Pancreas (tissue), 10 donors: ENCODE results near the gene CYP4F22. TPM values are rescaled to one million over a fixed set of nuclear protein-coding genes. Genes with fewer than 3 reads are reported as not detected.
A peak's percentile ranks its signal among the peaks of the same experiment; 100 is the strongest.

Source experiments
- ATAC-seq, 4 donors: fragments of 200-7000 bp; cut with Tn5 transposase; one replicate each; pipeline versions ENCODE4 v1.8.0 to v1.9.1; 2020; ENCODE audit warnings: mild to moderate bottlenecking in 4 of 4, moderate library complexity in 4 of 4
- DNase-seq, 6 donors: peaks; one replicate each; pipeline ENCODE4 v3.0.0-alpha.2; 2020
- FAIRE-seq: peaks from 2 replicates; lab custom pipeline; 2012; peaks lifted over from hg19 to GRCh38; lab: Jason Lieb, UNC
- H3K27ac ChIP-seq, 4 donors: fragments of 200-600 bp; sonication (generic); 1 replicate in 3 of 4; 2 replicates in 1 of 4; pipeline versions ENCODE4 v1.5.0 to v1.8.0; 2020
- H3K27me3 ChIP-seq, 4 donors: fragments of 200-600 bp; one replicate each; pipeline ENCODE4 v1.8.0; 2021
- H3K36me3 ChIP-seq, 3 donors: fragments of 200-600 bp; sonication (generic) in 1 of 3; one replicate each; pipeline versions ENCODE4 v1.5.0 to v1.8.0; 2020 to 2021
- H3K4me1 ChIP-seq, 3 donors: fragments of 200-600 bp; one replicate each; pipeline ENCODE4 v1.8.0; 2021
- H3K4me3 ChIP-seq, 4 donors: fragments of 200-600 bp; sonication (generic) in 2 of 4; one replicate each; pipeline versions ENCODE4 v1.5.0 to v1.8.0; 2020 to 2021
- H3K9me3 ChIP-seq, 4 donors: fragments of 200-600 bp; one replicate each; pipeline ENCODE4 v1.8.0; 2021
- WGBS, 2 donors: extraction: QIAGEN DNeasy Blood & Tissue Kit; methylation state at CpG; one replicate each; pipeline ENCODE4 v1.1.7; 2013; 5-methylcytosine and 5-hydroxymethylcytosine counted together
- intact Hi-C, 3 donors: fragments of 100-400 bp; cut with DNase I; formaldehyde crosslinking; loops; one replicate each; pipeline versions ENCODE4 v1.11.1 to v1.14.2; 2022
- polyA plus RNA-seq, 2 donors: library from polyadenylated mRNA; stranded (reverse); fragments of 200-250 nt; gene quantifications; one replicate each; pipeline ENCODE4 v1.2.3, GENCODE V29; 2013
- total RNA-seq, 6 donors: library from RNA; stranded (reverse); fragmentation: NEBNext Ultra II Directional in 4 of 6; extraction: Animal tissue kit (Norgen Biotek cat#: 25700) in 4 of 6; gene quantifications; one replicate each; pipeline versions ENCODE4 v1.2.1 to v1.2.4, GENCODE V29; 2021 to 2023
- TF ChIP-seq, protein P1 (sequence below), 4 donors: fragments of 200-600 bp; sonication (generic) in 3 of 4; IDR thresholded peaks; one replicate each; pipeline versions ENCODE4 v1.5.0 to v1.8.0; 2021; ENCODE audit warnings: antibody characterized with exemption in 4 of 4
- donor health status: healthy with polysubstance abuse.
- donor health status: DM: no; HTN: no; CAD: no; lungs with moderate emphysema.
- donor health status: DM: no; HTN: no; CAD: no.
- donor health status: control.
- donor health status: control.
- donor health status: Bipolar disorder and iron deficiency.
- donor health status: DM: yes; HTN: yes; CAD: no.
- donor health status: DM: no; HTN: no; CAD: no.
- donor health status: DM: no; HTN: no; CAD: no.
- donor health status: DM: yes; HTN: yes; CAD: no.

The CYP4F22 gene
- total and polyA plus RNA-seq, 8 donors: 0.06 TPM; not detected in 7

DNA sequence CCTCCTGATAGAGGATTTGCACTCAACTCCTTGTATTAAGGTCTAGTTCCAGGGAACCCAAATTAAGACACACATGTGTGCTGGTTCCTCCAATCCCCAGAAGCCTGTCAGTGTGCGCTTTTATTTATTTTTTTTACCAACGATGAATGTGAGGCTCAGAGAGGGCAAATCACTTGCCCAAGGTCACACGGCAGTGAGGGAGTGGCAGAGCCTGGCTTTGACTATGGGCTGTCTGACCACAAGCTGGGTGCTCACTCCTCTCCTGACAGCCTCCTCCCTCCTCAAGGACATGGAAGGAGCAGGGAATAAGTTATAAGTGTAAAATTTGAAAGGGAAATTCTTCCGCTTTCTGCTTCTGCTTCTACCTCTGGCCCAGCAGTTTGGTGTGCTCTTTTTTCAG is 48.9 kb downstream of the CYP4F22 start:
- DNase-seq: no peak
- Histone ChIP-seq H3K36me3 (no peaks in the 10 kb centered on the region), H3K4me3 (no peak overlapping the region), H3K4me1 (peaks cover 0 to 5% (median 4%) of the 10 kb centered on the region in 3 donors), H3K27ac (no peak overlapping the region), H3K9me3 (no peaks in the 10 kb centered on the region), H3K27me3 (no peaks in the 10 kb centered on the region)
- intact Hi-C loops: loop anchor here in 2 of 3 donors (5.0 to 10.0 kb wide), 3 partner anchors 292 to 380 kb away; no protein-coding TSS in a partner anchor
- TF ChIP-seq, protein P1, sequence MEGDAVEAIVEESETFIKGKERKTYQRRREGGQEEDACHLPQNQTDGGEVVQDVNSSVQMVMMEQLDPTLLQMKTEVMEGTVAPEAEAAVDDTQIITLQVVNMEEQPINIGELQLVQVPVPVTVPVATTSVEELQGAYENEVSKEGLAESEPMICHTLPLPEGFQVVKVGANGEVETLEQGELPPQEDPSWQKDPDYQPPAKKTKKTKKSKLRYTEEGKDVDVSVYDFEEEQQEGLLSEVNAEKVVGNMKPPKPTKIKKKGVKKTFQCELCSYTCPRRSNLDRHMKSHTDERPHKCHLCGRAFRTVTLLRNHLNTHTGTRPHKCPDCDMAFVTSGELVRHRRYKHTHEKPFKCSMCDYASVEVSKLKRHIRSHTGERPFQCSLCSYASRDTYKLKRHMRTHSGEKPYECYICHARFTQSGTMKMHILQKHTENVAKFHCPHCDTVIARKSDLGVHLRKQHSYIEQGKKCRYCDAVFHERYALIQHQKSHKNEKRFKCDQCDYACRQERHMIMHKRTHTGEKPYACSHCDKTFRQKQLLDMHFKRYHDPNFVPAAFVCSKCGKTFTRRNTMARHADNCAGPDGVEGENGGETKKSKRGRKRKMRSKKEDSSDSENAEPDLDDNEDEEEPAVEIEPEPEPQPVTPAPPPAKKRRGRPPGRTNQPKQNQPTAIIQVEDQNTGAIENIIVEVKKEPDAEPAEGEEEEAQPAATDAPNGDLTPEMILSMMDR (IDR thresholded peaks at IDR 0.05): no peak
- no peak for FAIRE-seq
- no peak for ATAC-seq
- 51 to 57% methylated on average over 4 of the region's 4 CpGs for WGBS, 2 donors

DNA sequence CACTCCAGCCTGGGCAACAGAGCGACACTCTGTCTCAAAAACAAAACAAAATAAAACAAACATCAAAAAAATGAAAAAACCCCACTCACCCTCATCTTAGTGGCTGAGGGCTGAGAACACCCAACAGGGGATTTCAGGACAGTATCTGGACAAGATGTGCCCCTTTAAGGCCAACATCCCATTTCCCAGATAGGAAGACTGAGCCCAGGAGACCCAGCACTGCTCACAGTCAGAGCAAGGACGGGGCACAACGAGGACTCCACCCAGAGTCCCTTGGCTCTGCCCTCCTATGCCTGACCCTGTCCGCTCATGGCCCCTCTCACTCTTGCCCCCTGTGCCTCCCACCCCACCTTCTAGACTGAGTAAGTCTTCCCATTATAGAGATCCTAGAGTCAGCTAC is 53.8 kb downstream of the CYP4F22 start:
- Histone ChIP-seq H3K9me3 (no peaks in the 10 kb centered on the region), H3K4me1 (no peaks in the 10 kb centered on the region), H3K4me3 (no peak overlapping the region), H3K27ac (no peak overlapping the region), H3K27me3 (no peaks in the 10 kb centered on the region), H3K36me3 (no peaks in the 10 kb centered on the region)
- TF ChIP-seq, protein P1 (IDR thresholded peaks at IDR 0.05): no peak
- DNase-seq (no peak), FAIRE-seq (no peak), ATAC-seq (no peak)
- intact Hi-C loops: loop anchor here in 2 of 3 donors (5.0 to 10.0 kb wide), 2 partner anchors 385 to 387 kb away; no protein-coding TSS in a partner anchor
- WGBS, 2 donors: 87 to 95% methylated on average over 4 of the region's 4 CpGs

DNA sequence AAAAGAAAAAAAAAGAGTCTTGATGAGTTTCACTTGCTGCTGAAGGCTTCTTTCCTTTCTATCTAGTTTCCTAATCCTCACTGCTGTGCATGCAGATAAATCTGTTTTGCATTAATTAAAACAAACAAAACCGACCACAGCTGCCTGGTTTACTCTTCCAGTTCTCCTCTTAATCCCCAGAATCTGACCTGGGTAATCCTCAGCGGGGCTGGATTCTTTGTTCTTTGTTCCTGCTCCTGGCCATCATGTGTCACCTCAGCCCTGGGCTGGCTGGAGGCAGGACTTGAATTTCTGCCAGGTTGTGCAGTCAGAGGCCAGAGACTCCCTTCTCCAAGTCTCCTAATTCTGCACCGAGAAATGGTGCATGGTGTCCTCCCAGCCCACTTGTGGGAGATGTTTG is 54.5 kb downstream of the CYP4F22 start:
- Histone ChIP-seq H3K27ac (peak overlapping the region in 1 of 4 donors; percentile 4), H3K27me3 (no peaks in the 10 kb centered on the region), H3K4me1 (no peaks in the 10 kb centered on the region), H3K9me3 (no peaks in the 10 kb centered on the region), H3K36me3 (no peaks in the 10 kb centered on the region), H3K4me3 (no peak overlapping the region)
- no peak for FAIRE-seq
- DNase-seq: peak in 1 of 6 donors; percentile 37
- intact Hi-C loops: loop anchor here in 2 of 3 donors (5.0 to 10.0 kb wide), 2 partner anchors 386 to 388 kb away; no protein-coding TSS in a partner anchor
- TF ChIP-seq, protein P1 (IDR thresholded peaks at IDR 0.05): no peak
- 14% methylated on average over 3 of the region's 3 CpGs for WGBS, 2 donors
- peak; percentile 48 to 72 (median 64) for ATAC-seq

DNA sequence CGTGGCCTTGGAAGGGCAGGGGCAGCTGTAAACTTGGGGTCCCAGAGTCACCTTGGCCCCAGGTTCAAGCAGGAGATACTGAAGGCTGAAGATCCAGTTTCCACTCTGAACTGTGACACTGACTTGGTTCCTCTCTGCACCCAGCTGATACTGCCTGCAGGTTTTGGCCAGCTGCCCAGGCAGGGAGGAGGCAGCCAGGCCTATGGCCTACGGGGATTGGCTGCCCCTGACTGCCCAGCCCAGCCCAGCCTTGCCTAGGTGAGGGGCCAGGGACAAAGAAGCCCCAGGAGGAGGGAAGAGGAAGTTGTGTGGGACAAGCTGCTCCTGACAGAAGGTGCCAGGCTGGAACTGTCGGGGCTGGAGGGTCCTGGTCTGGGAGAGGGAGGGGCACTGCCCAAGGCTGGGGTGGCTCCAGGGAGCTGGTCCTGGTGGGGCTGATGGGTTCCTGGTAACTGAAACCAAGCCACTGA is 55.0 kb downstream of the CYP4F22 start:
- Histone ChIP-seq H3K4me1 (no peaks in the 10 kb centered on the region), H3K4me3 (no peak overlapping the region), H3K36me3 (no peaks in the 10 kb centered on the region), H3K9me3 (no peaks in the 10 kb centered on the region), H3K27me3 (no peaks in the 10 kb centered on the region), H3K27ac (peak overlapping the region in 1 of 4 donors; percentile 4)
- ATAC-seq: peak; percentile 61 to 96 (median 88)
- intact Hi-C loops: loop anchor here in 2 of 3 donors (5.0 to 10.0 kb wide), 2 partner anchors 386 to 389 kb away; no protein-coding TSS in a partner anchor
- no peak for FAIRE-seq
- WGBS, 2 donors: 32 to 34% methylated on average over 3 of the region's 3 CpGs
- TF ChIP-seq, protein P1 (IDR thresholded peaks at IDR 0.05): no peak
- DNase-seq: peak in 5 of 6 donors; percentile 31 to 81 (median 61)

DNA sequence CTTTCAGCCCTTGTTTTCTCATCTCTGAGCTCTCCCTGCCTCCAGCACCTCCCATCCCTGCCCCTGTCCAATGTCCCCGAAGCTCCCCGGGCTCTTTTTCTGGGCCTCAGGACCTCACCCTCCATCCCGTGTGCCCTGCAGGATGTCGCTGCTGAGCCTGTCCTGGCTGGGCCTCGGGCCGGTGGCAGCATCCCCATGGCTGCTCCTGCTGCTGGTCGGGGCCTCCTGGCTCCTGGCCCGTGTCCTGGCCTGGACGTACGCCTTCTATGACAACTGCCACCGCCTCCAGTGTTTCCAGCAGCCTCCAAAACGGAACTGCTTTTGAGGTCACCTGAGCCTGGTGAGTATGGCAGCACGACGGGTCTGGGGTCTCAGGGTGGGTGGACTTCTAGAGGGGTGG is 55.6 kb downstream of the CYP4F22 start:
- H3K4me3 ChIP-seq: no peak overlapping the region
- WGBS, 2 donors: 63 to 72% methylated on average over 14 of the region's 14 CpGs
- no peaks in the 10 kb centered on the region for H3K27me3 ChIP-seq
- intact Hi-C loops: loop anchor here in 2 of 3 donors (5.0 to 10.0 kb wide), 2 partner anchors 387 to 389 kb away; no protein-coding TSS in a partner anchor
- no peaks in the 10 kb centered on the region for H3K9me3 ChIP-seq
- TF ChIP-seq, protein P1 (IDR thresholded peaks at IDR 0.05): no peak
- no peak for DNase-seq
- H3K4me1 ChIP-seq: no peaks in the 10 kb centered on the region
- H3K36me3 ChIP-seq: no peaks in the 10 kb centered on the region
- H3K27ac ChIP-seq: no peak overlapping the region
- FAIRE-seq: no peak
- ATAC-seq: no peak
